Transverse colon (tissue), 3 donors: Measurements from ENCODE around the gene EVPL.
A peak's percentile ranks its signal among the peaks of the same experiment; 100 is the strongest.

Experiments used
- EP300 ChIP-seq: sonication (generic); formaldehyde crosslinking; IDR thresholded peaks from one replicate; pipeline ENCODE4 v1.6.1; 2017; ENCODE audit warnings: antibody characterized with exemption, low read depth
- TF ChIP-seq, protein P1 (sequence below), 5 experiments: fragments of 200-600 bp in 3 of 5; fragments of 450-650 bp in 2 of 5; sonication (generic) in 3 of 5; IDR thresholded peaks; 1 replicate in 2 of 5; 2 replicates in 3 of 5; pipeline ENCODE4 v1.5.1; 2016 to 2017; ENCODE audit warnings: antibody characterized with exemption in 5 of 5, inconsistent platforms in 3 of 5, mild to moderate bottlenecking in 2 of 5, moderate library complexity in 1 of 5

DNA sequence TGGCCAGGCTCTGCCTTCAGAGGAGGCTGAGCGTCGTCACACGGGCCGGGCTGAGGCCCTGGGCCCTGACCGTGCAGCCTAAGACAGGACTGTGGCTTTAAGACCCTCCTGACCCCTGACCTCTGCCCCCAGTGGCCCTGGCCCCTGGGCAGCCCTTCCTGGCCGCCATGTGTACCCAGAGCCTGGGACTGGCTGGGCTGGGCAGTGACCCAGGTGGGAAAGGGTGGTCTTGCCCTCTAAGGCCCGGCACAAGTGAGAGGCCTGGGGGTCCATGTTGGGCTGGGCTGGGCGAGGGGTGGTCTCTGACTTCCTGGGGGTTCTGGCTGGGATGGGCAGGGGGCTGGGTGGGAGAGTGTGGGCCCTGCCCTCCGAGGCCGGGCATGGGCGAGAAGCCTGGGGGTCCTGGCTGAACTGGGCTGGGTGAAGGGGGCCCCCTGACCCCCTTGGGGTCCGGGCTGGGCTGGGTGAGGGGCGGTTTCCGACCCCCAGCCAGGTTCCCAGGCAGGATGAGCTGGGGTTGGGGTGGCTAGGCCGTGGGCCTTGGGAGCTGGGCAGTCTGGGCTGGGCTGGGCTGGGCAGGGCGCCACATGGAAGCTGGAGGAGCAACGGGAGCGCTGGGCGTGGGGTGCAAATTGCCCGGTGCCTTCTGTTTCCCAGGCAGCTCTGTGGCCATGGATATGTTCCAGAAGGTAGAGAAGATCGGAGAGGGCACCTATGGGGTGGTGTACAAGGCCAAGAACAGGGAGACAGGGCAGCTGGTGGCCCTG lies 26.2 kb downstream of the EVPL start, which contains the start of gene CDK3:
- TF ChIP-seq, protein P1, sequence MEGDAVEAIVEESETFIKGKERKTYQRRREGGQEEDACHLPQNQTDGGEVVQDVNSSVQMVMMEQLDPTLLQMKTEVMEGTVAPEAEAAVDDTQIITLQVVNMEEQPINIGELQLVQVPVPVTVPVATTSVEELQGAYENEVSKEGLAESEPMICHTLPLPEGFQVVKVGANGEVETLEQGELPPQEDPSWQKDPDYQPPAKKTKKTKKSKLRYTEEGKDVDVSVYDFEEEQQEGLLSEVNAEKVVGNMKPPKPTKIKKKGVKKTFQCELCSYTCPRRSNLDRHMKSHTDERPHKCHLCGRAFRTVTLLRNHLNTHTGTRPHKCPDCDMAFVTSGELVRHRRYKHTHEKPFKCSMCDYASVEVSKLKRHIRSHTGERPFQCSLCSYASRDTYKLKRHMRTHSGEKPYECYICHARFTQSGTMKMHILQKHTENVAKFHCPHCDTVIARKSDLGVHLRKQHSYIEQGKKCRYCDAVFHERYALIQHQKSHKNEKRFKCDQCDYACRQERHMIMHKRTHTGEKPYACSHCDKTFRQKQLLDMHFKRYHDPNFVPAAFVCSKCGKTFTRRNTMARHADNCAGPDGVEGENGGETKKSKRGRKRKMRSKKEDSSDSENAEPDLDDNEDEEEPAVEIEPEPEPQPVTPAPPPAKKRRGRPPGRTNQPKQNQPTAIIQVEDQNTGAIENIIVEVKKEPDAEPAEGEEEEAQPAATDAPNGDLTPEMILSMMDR (IDR thresholded peaks at IDR 0.05) = peak in 1 of 5 experiments; percentile 9
- no peak for TF ChIP-seq EP300
